H9 (cell line): ENCODE results near the gene MPC1. TPM values are rescaled to one million over a fixed set of nuclear protein-coding genes. Genes with fewer than 3 reads are reported as not detected.

Source experiments
- DNase-seq: peaks from one replicate; pipeline ENCODE4 v3.0.0-alpha.2; 2017
- H2AFZ ChIP-seq: one replicate; pipeline ENCODE4 v1.6.1; 2013; ENCODE audit warnings: mild to moderate bottlenecking, low read length, control low read depth, moderate library complexity
- H2AK5ac ChIP-seq: 2 replicates; pipeline ENCODE4 v1.6.1; 2013; ENCODE audit warnings: low read length, control low read depth, mixed read lengths; ENCODE audit not compliant: insufficient read length
- H2BK120ac ChIP-seq: one replicate; pipeline ENCODE4 v1.6.1; 2013; ENCODE audit warnings: low read depth, mild to moderate bottlenecking, low read length, control low read depth, inconsistent platforms; ENCODE audit not compliant: poor library complexity, severe bottlenecking
- H2BK12ac ChIP-seq: 2 replicates; pipeline ENCODE4 v1.6.1; 2013; ENCODE audit warnings: low read length, control low read depth, mixed read lengths, low read depth; ENCODE audit not compliant: insufficient read length
- H2BK15ac ChIP-seq: 2 replicates; pipeline ENCODE4 v1.6.1; 2013; ENCODE audit warnings: low read depth, low read length, control low read depth
- H2BK20ac ChIP-seq: one replicate; pipeline ENCODE4 v1.6.1; 2013; ENCODE audit warnings: low read depth, mild to moderate bottlenecking, low read length, control low read depth, inconsistent platforms; ENCODE audit not compliant: poor library complexity, severe bottlenecking
- H2BK5ac ChIP-seq: 2 replicates; pipeline ENCODE4 v1.6.1; 2013; ENCODE audit warnings: low read length, control low read depth, mixed read lengths; ENCODE audit not compliant: insufficient read length
- H3K14ac ChIP-seq: 2 replicates; pipeline ENCODE4 v1.6.1; 2013; ENCODE audit warnings: low read length, control low read depth; ENCODE audit not compliant: insufficient read depth
- H3K18ac ChIP-seq: 2 replicates; pipeline ENCODE4 v1.6.1; 2013; ENCODE audit warnings: low read depth, mild to moderate bottlenecking, mixed read lengths, low read length, control low read depth; ENCODE audit not compliant: insufficient read length
- H3K23ac ChIP-seq: 2 replicates; pipeline ENCODE4 v1.6.1; 2013; ENCODE audit warnings: low read length, control low read depth, mixed read lengths, low read depth; ENCODE audit not compliant: insufficient read length
- H3K23me2 ChIP-seq: 2 replicates; pipeline ENCODE4 v1.6.1; 2013; ENCODE audit warnings: low read depth, mild to moderate bottlenecking, mixed read lengths, low read length, control low read depth; ENCODE audit not compliant: insufficient read length, poor library complexity, severe bottlenecking
- H3K27ac ChIP-seq: 2 replicates; pipeline ENCODE4 v1.5.1; 2013; ENCODE audit warnings: low read length, control low read depth, mixed read lengths, low read depth; ENCODE audit not compliant: insufficient read length
- H3K27me3 ChIP-seq: 2 replicates; pipeline ENCODE4 v1.6.1; 2013; ENCODE audit warnings: low read length, control low read depth, inconsistent platforms; ENCODE audit not compliant: insufficient read depth
- H3K4ac ChIP-seq: 2 replicates; pipeline ENCODE4 v1.6.1; 2013; ENCODE audit warnings: low read depth, mild to moderate bottlenecking, control low read depth, inconsistent platforms, low read length, moderate library complexity
- H3K4me1 ChIP-seq: 2 replicates; pipeline ENCODE4 v1.6.1; 2013; ENCODE audit warnings: low read length, control low read depth, inconsistent platforms; ENCODE audit not compliant: insufficient read depth
- H3K4me2 ChIP-seq: 2 replicates; pipeline ENCODE4 v1.6.1; 2013; ENCODE audit warnings: low read length, control low read depth, mixed read lengths; ENCODE audit not compliant: insufficient read length, insufficient read depth
- H3K56ac ChIP-seq: 2 replicates; pipeline ENCODE4 v1.6.1; 2013; ENCODE audit warnings: low read depth, mild to moderate bottlenecking, mixed read lengths, low read length, control low read depth; ENCODE audit not compliant: insufficient read length
- H3K79me1 ChIP-seq: 2 replicates; pipeline ENCODE4 v1.6.1; 2013; ENCODE audit warnings: low read depth, mild to moderate bottlenecking, moderate library complexity, low read length, control low read depth, inconsistent platforms; ENCODE audit not compliant: insufficient read depth, poor library complexity, severe bottlenecking
- H3K79me2 ChIP-seq: 2 replicates; pipeline ENCODE4 v1.6.1; 2013; ENCODE audit warnings: low read length, control low read depth, inconsistent platforms; ENCODE audit not compliant: insufficient read depth
- H3K9ac ChIP-seq: 2 replicates; pipeline ENCODE4 v1.6.1; 2013; ENCODE audit warnings: low read length, control low read depth, mixed read lengths; ENCODE audit not compliant: insufficient read length; ENCODE audit errors: extremely low read depth
- H3K9me3 ChIP-seq: one replicate; pipeline ENCODE4 v1.6.1; 2013; ENCODE audit warnings: low read depth, low read length, inconsistent platforms; ENCODE audit not compliant: control insufficient read depth
- H3T11ph ChIP-seq: one replicate; pipeline ENCODE4 v1.6.1; 2013; ENCODE audit warnings: mild to moderate bottlenecking, low read length, control low read depth, inconsistent platforms
- H4K20me1 ChIP-seq: one replicate; pipeline ENCODE4 v1.6.1; 2013; ENCODE audit not compliant: control insufficient read depth, insufficient read length, insufficient read depth
- H4K5ac ChIP-seq: 2 replicates; pipeline ENCODE4 v1.6.1; 2013; ENCODE audit warnings: low read depth, mild to moderate bottlenecking, mixed read lengths, low read length, control low read depth; ENCODE audit not compliant: insufficient read length
- H4K8ac ChIP-seq: replicated peaks from 2 replicates; pipeline ENCODE4 v1.6.1; 2013; ENCODE audit warnings: low read length, control low read depth, mixed read lengths, low read depth; ENCODE audit not compliant: insufficient read length
- H4K91ac ChIP-seq: 2 replicates; pipeline ENCODE4 v1.6.1; 2013; ENCODE audit warnings: low read depth, mild to moderate bottlenecking, moderate library complexity, mixed read lengths, low read length, control low read depth; ENCODE audit not compliant: insufficient read length
- H3K27ac Mint-ChIP-seq, 3 experiments: 2 replicates in 2 of 3; 3 replicates in 1 of 3; pipeline ENCODE4 v1.8.0; 2020 to 2021; ENCODE audit warnings: mixed read lengths in 3 of 3, mild to moderate bottlenecking in 1 of 3, moderate library complexity in 1 of 3
- H3K27me3 Mint-ChIP-seq: 2 replicates; pipeline ENCODE4 v1.8.0; 2021; ENCODE audit warnings: low read depth, mild to moderate bottlenecking, moderate library complexity, mixed read lengths
- H3K36me3 Mint-ChIP-seq, 3 experiments: 2 replicates in 2 of 3; 3 replicates in 1 of 3; pipeline ENCODE4 v1.8.0; 2020 to 2021; ENCODE audit warnings: low read depth in 3 of 3, mixed read lengths in 3 of 3; ENCODE audit not compliant: insufficient read depth in 1 of 3
- H3K4me1 Mint-ChIP-seq, 2 experiments: 2 replicates each; pipeline ENCODE4 v1.8.0; 2020; ENCODE audit warnings: mixed read lengths in 2 of 2
- H3K4me3 Mint-ChIP-seq, 2 experiments: 2 replicates in 1 of 2; 3 replicates in 1 of 2; pipeline ENCODE4 v1.8.0; 2020 to 2021; ENCODE audit warnings: mild to moderate bottlenecking in 2 of 2, mixed read lengths in 2 of 2, moderate library complexity in 1 of 2
- H3K9me3 Mint-ChIP-seq, 2 experiments: 2 replicates in 1 of 2; 3 replicates in 1 of 2; pipeline ENCODE4 v1.8.0; 2020; ENCODE audit warnings: mild to moderate bottlenecking in 2 of 2, mixed read lengths in 2 of 2, moderate library complexity in 1 of 2
- CTCF ChIP-seq: fragments of 200-600 bp; sonication (generic); conservative IDR thresholded peaks from 3 replicates; pipeline ENCODE4 v1.8.0; 2021; ENCODE audit warnings: antibody characterized with exemption, mild to moderate bottlenecking
- WGBS: extraction: QIAGEN DNeasy Blood & Tissue Kit; methylation state at CpG from one replicate; pipeline ENCODE4 v1.1.7; 2013; ENCODE audit warnings: missing lambda C conversion rate, low lambda C conversion rate, mixed read lengths; ENCODE audit not compliant: insufficient read length; ENCODE audit errors: extremely low coverage; 5-methylcytosine and 5-hydroxymethylcytosine counted together
- total RNA-seq: library from RNA; stranded (reverse); gene quantifications from 2 replicates; pipeline ENCODE4 v1.2.1, GENCODE V29; 2021

MPC1 gene
- total RNA-seq, 1 experiment from 2014 or later: 10.0 TPM

- H3K4ac ChIP-seq: no peak overlapping the region
- H2AFZ ChIP-seq: no peak overlapping the region
- no peak overlapping the region for H4K5ac ChIP-seq
- no CpG with 5 or more reads among the region's 10 CpGs for WGBS
- no peak overlapping the region; the same call in 1 of the 2 replicates for H3K14ac ChIP-seq
- H2BK15ac ChIP-seq: no peak overlapping the region
- no peak for TF ChIP-seq CTCF
- H3K27ac Mint-ChIP-seq: no peak overlapping the region; a peak in 1 of 7 replicates
- H3K9ac ChIP-seq: no peak overlapping the region
- H3K79me2 ChIP-seq: no peaks in the 10 kb centered on the region
- no peaks in the 10 kb centered on the region for H3K23me2 ChIP-seq
- H3K27ac ChIP-seq: no peak overlapping the region
- H2BK20ac ChIP-seq: no peak overlapping the region
- no peak overlapping the region for H3K4me3 Mint-ChIP-seq
- H3K36me3 Mint-ChIP-seq: peaks cover 4 to 8% (median 4%) of the 10 kb centered on the region in 3 experiments; a peak in 6 of 7 replicates
- H3T11ph ChIP-seq: no peak overlapping the region
- no peaks in the 10 kb centered on the region for H3K27me3 ChIP-seq
- H4K8ac ChIP-seq: no peak overlapping the region
- H3K79me1 ChIP-seq: no peaks in the 10 kb centered on the region
- H4K20me1 ChIP-seq: no peaks in the 10 kb centered on the region
- peaks cover 8 to 16% of the 10 kb centered on the region in 2 experiments for H3K4me1 Mint-ChIP-seq
- H3K9me3 ChIP-seq: no peaks in the 10 kb centered on the region
- H2BK12ac ChIP-seq: no peak overlapping the region
- H4K91ac ChIP-seq: no peak overlapping the region
- no peak overlapping the region for H3K23ac ChIP-seq
- H3K27me3 Mint-ChIP-seq: no peaks in the 10 kb centered on the region; the same call in 1 of the 2 replicates
- H2BK5ac ChIP-seq: no peak overlapping the region
- no peak overlapping the region for H2AK5ac ChIP-seq
- no peak overlapping the region for H3K18ac ChIP-seq
- H3K4me2 ChIP-seq: no peak overlapping the region
- no peaks in the 10 kb centered on the region for H3K9me3 Mint-ChIP-seq
- H3K4me1 ChIP-seq: 0 out of 2 replicates have a peak, but pooled peaks cover 5% of the 10 kb centered on the region
- H3K56ac ChIP-seq: no peak overlapping the region
- no peak overlapping the region for H2BK120ac ChIP-seq
- DNase-seq: no peak
Observed at GRCh38 chr6:166410426-166410935, 27.7 kb upstream of the MPC1 start.
